GM12878 (cell line): ENCODE data around the gene ZNF10. TPM values are rescaled to one million over a fixed set of nuclear protein-coding genes. Genes with fewer than 3 reads are reported as not detected.

Experiments
- ATAC-seq: fragments of 200-7000 bp; cut with Tn5 transposase; 3 replicates; pipeline ENCODE4 v1.9.1; 2020; ENCODE audit warnings: mild to moderate bottlenecking, moderate library complexity
- BruUV-seq: library from RNA; stranded (reverse); fragments of 400-500 nt; replicated peaks from 2 replicates; lab custom pipeline; 2021; lab: Mats Ljungman, UMichigan
- CTCF ChIA-PET: fragments of 300-600 bp; sonication (Branson Sonifier 250); formaldehyde crosslinking; extraction: SDS; loops from one replicate; lab custom pipeline; 2021; ENCODE audit warnings: inconsistent platforms; lab: Yijun Ruan, JAX
- POLR2A ChIA-PET: fragments of 350-600 bp; formaldehyde crosslinking; extraction: SDS; loops from one replicate; lab custom pipeline; 2021; ENCODE audit warnings: inconsistent platforms; lab: Charles Lee
- RAD21 ChIA-PET: fragments of 300-600 bp; sonication (Branson Sonifier 250); formaldehyde crosslinking; loops from one replicate; lab custom pipeline; 2023; ENCODE audit warnings: antibody characterized with exemption; ENCODE audit not compliant: unreplicated experiment; lab: Charles Lee
- SMC1A ChIA-PET: fragments of 300-600 bp; sonication (Branson Sonifier 250); formaldehyde crosslinking; loops from one replicate; lab custom pipeline; 2023; ENCODE audit not compliant: unreplicated experiment, uncharacterized antibody; lab: Charles Lee
- DNase-seq: peaks from one replicate; pipeline ENCODE4 v3.0.0-alpha.2; 2011; ENCODE audit warnings: low read depth, low spot score
- FAIRE-seq: peaks from 3 replicates; lab custom pipeline; 2011; peaks lifted over from hg19 to GRCh38; lab: Jason Lieb, UNC
- H2AFZ ChIP-seq: 2 replicates; pipeline ENCODE4 v1.6.0; 2011; ENCODE audit warnings: low read depth, low read length, control low read depth; ENCODE audit not compliant: control insufficient read depth
- H3K27ac ChIP-seq: 2 replicates; pipeline ENCODE4 v1.5.1; 2011; ENCODE audit warnings: control low read depth; ENCODE audit not compliant: control insufficient read depth, insufficient read depth
- H3K27me3 ChIP-seq, 2 experiments: replicated peaks in 1 of 2; 2 replicates each; pipeline versions ENCODE4 v1.6.0 to v1.6.1; 2011; ENCODE audit warnings: low read length in 1 of 2; ENCODE audit not compliant: control insufficient read depth in 2 of 2, insufficient read depth in 2 of 2
- H3K36me3 ChIP-seq, 2 experiments: 2 replicates each; pipeline ENCODE4 v1.5.1; 2011; ENCODE audit warnings: low read length in 1 of 2; ENCODE audit not compliant: control insufficient read depth in 2 of 2, insufficient read depth in 2 of 2
- H3K4me1 ChIP-seq: 2 replicates; pipeline ENCODE4 v1.6.1; 2011; ENCODE audit warnings: mild to moderate bottlenecking, low read length, moderate library complexity, mixed read lengths; ENCODE audit not compliant: control insufficient read depth, insufficient read depth
- H3K4me2 ChIP-seq: 2 replicates; pipeline ENCODE4 v1.6.0; 2011; ENCODE audit warnings: control low read depth; ENCODE audit not compliant: control insufficient read depth, insufficient read depth
- H3K4me3 ChIP-seq: fragments of 200-600 bp; sonication (generic); 2 replicates; pipeline ENCODE4 v1.5.1; 2016
- H3K79me2 ChIP-seq: 2 replicates; pipeline ENCODE4 v1.6.0; 2011; ENCODE audit warnings: low read length; ENCODE audit not compliant: control insufficient read depth, insufficient read depth
- H3K9ac ChIP-seq: 2 replicates; pipeline ENCODE4 v1.8.0; 2011; ENCODE audit warnings: low read length, control low read depth, mixed read lengths; ENCODE audit not compliant: control insufficient read depth, insufficient read depth
- H3K9me3 ChIP-seq: replicated peaks from 3 replicates; pipeline ENCODE4 v1.5.1; 2011; ENCODE audit warnings: mild to moderate bottlenecking, low read length; ENCODE audit not compliant: control insufficient read depth, insufficient read depth
- H4K20me1 ChIP-seq: 2 replicates; pipeline ENCODE4 v1.6.0; 2011; ENCODE audit not compliant: control insufficient read depth, insufficient read depth
- ESRRA ChIP-seq: IDR thresholded peaks from 2 replicates; pipeline ENCODE4 v1.6.1; 2012; ENCODE audit warnings: mild to moderate bottlenecking, low read length, improper control_type of control experiment
- GATAD2B ChIP-seq: fragments of 450-650 bp; conservative IDR thresholded peaks from 2 replicates; pipeline ENCODE4 v1.6.1; 2017; ENCODE audit warnings: low read depth, mild to moderate bottlenecking, moderate library complexity
- MEF2A ChIP-seq: IDR thresholded peaks from 2 replicates; pipeline ENCODE4 v1.6.1; 2011; ENCODE audit warnings: low read depth, mild to moderate bottlenecking, low read length, moderate library complexity; ENCODE audit not compliant: insufficient read depth
- NR2F1 ChIP-seq: fragments of 450-650 bp; conservative IDR thresholded peaks from 2 replicates; pipeline ENCODE4 v1.6.1; 2017; ENCODE audit warnings: mild to moderate bottlenecking
- SRF ChIP-seq, 2 experiments: IDR thresholded peaks; 2 replicates each; pipeline ENCODE4 v1.6.1; 2011; ENCODE audit warnings: low read depth in 2 of 2, low read length in 2 of 2, mild to moderate bottlenecking in 1 of 2, moderate library complexity in 1 of 2
- SUZ12 ChIP-seq: fragments of 200-600 bp; sonication (generic); IDR thresholded peaks from one replicate; pipeline ENCODE4 v1.6.1; 2018; ENCODE audit warnings: antibody characterized with exemption, mild to moderate bottlenecking; ENCODE audit not compliant: unreplicated experiment
- ZNF207 ChIP-seq: fragments of 450-650 bp; IDR thresholded peaks from 2 replicates; pipeline ENCODE4 v1.6.1; 2014; ENCODE audit warnings: antibody characterized with exemption, mild to moderate bottlenecking, borderline replicate concordance
- ZZZ3 ChIP-seq: IDR thresholded peaks from 2 replicates; pipeline ENCODE4 v1.6.1; 2011; ENCODE audit warnings: low read depth; ENCODE audit not compliant: control insufficient read depth, insufficient read length
- WGBS: methylation state at CpG from one replicate; pipeline ENCODE4 v1.1.6; 2016; ENCODE audit warnings: low lambda C conversion rate; ENCODE audit not compliant: insufficient replicate concordance, insufficient coverage; ENCODE audit errors: missing lambda C conversion rate; 5-methylcytosine and 5-hydroxymethylcytosine counted together
- in situ Hi-C: fragments of 300-500 bp; cut with MboI; formaldehyde crosslinking; loops from 9 replicates; pipeline ENCODE4 v1.14.3; 2018; ENCODE audit warnings: mixed read lengths
- intact Hi-C: fragments of 100-400 bp; cut with micrococcal nuclease; formaldehyde crosslinking; loops from one replicate; pipeline ENCODE4 v1.14.2; 2022; ENCODE audit not compliant: unreplicated experiment
- polyA plus RNA-seq, 11 experiments: library from polyadenylated mRNA; depleted of rRNA in 4 of 11; unstranded in 6 of 11; stranded (reverse) in 5 of 11; fragments of >200 nt; fragmentation: Nextera tagmentation in 4 of 11; fragmentation: Illumina TruSeq in 1 of 11; extraction: Ambion mirVana in 4 of 11; extraction: Trizol in 1 of 11; gene quantifications; 1 replicate in 1 of 11; 2 replicates in 10 of 11; pipeline versions ENCODE4 v1.2.1 to v1.2.3, GENCODE V29; 2011 to 2016; ENCODE audit warnings: inconsistent platforms in 2 of 11, missing spikeins in 2 of 11, low read depth in 1 of 11
- total RNA-seq, 4 experiments: library from RNA; depleted of rRNA in 3 of 4; stranded (reverse); fragments of >200 nt in 3 of 4; fragmentation: Illumina TruSeq in 1 of 4; extraction: Trizol in 1 of 4; gene quantifications; 2 replicates each; pipeline versions ENCODE4 v1.2.1 to v1.2.3, GENCODE V29; 2013 to 2021
- TF ChIP-seq, protein P1 (sequence below): IDR thresholded peaks from 2 replicates; pipeline ENCODE4 v1.6.1; 2012; ENCODE audit warnings: improper control_type of control experiment, low read depth, low read length; ENCODE audit not compliant: insufficient replicate concordance
- TF ChIP-seq, protein P2 (sequence below): fragments of 450-650 bp; IDR thresholded peaks from 2 replicates; pipeline ENCODE4 v1.6.1; 2018; ENCODE audit warnings: mild to moderate bottlenecking, low read depth, moderate library complexity; ENCODE audit not compliant: partially characterized antibody
- TF ChIP-seq, protein P3 (sequence below): fragments of 450-650 bp; IDR thresholded peaks from 2 replicates; pipeline ENCODE4 v1.6.1; 2017; ENCODE audit warnings: mild to moderate bottlenecking, low read depth, inconsistent platforms; ENCODE audit not compliant: poor library complexity, severe bottlenecking

ZNF10 gene
- total and polyA plus RNA-seq, 10 of the 15 experiments (the other 5 are each of a cell fraction or from before 2014, with no cell fraction given): 1.7 to 4.2 (median 2.9) TPM

DNA sequence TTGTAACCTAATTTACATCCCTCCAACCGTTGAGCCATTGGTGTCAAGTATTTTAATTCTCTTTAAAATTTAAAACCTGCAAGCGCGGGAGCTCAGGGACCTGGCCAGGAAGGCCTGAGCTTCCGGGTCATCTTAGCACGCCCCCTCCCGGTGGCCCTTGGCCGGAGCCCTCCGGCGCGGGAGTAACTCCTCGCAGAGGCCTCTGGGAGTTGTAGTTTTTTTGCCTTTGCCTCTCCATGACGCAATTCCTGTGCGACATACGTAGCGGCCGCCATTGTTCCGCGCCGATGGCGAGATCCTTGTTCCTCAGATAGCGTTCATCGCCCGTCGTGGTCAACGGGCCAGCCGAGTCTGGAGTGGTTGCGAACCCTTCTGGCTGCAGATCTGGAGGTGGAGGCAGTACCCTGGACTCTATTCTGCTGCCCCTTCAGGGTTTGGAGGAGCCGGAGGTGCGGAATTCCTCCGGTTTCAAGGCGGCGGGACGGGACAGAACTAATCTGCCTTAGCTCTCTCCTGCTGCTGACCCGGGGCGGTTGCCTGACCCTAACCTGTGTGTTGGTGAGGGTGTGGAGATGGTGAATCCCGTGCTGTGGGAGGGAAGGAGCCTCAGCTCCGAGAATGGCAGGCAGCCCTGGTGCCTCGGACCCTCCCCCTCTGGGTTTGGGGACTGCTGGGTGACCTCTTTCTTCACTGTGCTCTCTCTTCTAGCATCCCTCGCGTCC lies 51.0 kb downstream of the ZNF10 start, which contains the start of gene ZNF268:
ZNF268 (plus strand) TSS at position 258 of the 722 bp plus-strand sequence. CDS start 503 bp downstream, outside the sequence.
- ATAC-seq (peak; percentile 98), DNase-seq (peak; percentile 61), FAIRE-seq (peak; percentile 56)
- RAD21 ChIA-PET: interaction anchor here (1.3 to 2.3 kb wide), 2 partner anchors 101 to 195 kb away, joined by 4 to 7 read pairs; partner anchors contain the start of genes ZNF140 and ZNF26
- SMC1A ChIA-PET: interaction anchor here (1.4 to 2.1 kb wide), 3 partner anchors 101 to 195 kb away, joined by 3 to 12 read pairs (median 6); partner anchors contain the start of genes ZNF140 and ZNF26
- in situ Hi-C loops: no loop called here
- intact Hi-C loops: loop anchor here (1.0 kb wide), 2 partner anchors 101 to 144 kb away; partner anchors contain the start of genes ZNF140 and ZNF84
- H3K4me1 ChIP-seq: no peaks in the 10 kb centered on the region
- peak within 1 kb of the TSS; percentile 88 for H3K4me3 ChIP-seq
- peaks cover 5% of the 10 kb centered on the region for H3K79me2 ChIP-seq
- POLR2A ChIA-PET: interaction anchor here (0.8 to 2.0 kb wide), 3 partner anchors 100 to 225 kb away, joined by 4 to 9 read pairs (median 6); partner anchors contain the start of genes ZNF140, ZNF26 and ZNF605
- H4K20me1 ChIP-seq: no peaks in the 10 kb centered on the region
- 5% methylated on average over 38 of the region's 40 CpGs for WGBS
- peaks cover 2 to 11% of the 10 kb centered on the region in 2 experiments; a peak in 2 of 4 replicates for H3K36me3 ChIP-seq
- H3K4me2 ChIP-seq: peak within 1 kb of the TSS; percentile 64
- CTCF ChIA-PET: interaction anchor here (0.6 to 1.7 kb wide), 10 partner anchors 10 to 423 kb away, joined by 3 to 12 read pairs (median 3); partner anchors contain the start of genes ZNF140 and ZNF26
- peak within 1 kb of the TSS; percentile 97 for H2AFZ ChIP-seq
- no peaks in the 10 kb centered on the region for H3K27me3 ChIP-seq
- peaks cover 16% of the 10 kb centered on the region for H3K9me3 ChIP-seq
- peak within 1 kb of the TSS; percentile 86 for H3K9ac ChIP-seq
- peak within 1 kb of the TSS; percentile 80 for H3K27ac ChIP-seq
- TSS peak; percentile 73 for BruUV-seq
- TF ChIP-seq NR2F1 (peak; percentile 86), ZNF207 (peak; percentile 46; the same call in 1 of the 2 replicates), SRF (IDR thresholded peaks at IDR 0.05; ENCODE audit: low read depth in 2 of 2, low read length in 2 of 2) (peak; percentile 40 to 89; a peak in 3 of 4 replicates), GATAD2B (no peak), ZZZ3 (no peak), SUZ12 (no peak), MEF2A (0 out of 2 replicates have a peak, but pooled peaks have one; percentile 29), ESRRA (0 out of 2 replicates have a peak, but pooled peaks have one; percentile 64)
- TF ChIP-seq, protein P1, sequence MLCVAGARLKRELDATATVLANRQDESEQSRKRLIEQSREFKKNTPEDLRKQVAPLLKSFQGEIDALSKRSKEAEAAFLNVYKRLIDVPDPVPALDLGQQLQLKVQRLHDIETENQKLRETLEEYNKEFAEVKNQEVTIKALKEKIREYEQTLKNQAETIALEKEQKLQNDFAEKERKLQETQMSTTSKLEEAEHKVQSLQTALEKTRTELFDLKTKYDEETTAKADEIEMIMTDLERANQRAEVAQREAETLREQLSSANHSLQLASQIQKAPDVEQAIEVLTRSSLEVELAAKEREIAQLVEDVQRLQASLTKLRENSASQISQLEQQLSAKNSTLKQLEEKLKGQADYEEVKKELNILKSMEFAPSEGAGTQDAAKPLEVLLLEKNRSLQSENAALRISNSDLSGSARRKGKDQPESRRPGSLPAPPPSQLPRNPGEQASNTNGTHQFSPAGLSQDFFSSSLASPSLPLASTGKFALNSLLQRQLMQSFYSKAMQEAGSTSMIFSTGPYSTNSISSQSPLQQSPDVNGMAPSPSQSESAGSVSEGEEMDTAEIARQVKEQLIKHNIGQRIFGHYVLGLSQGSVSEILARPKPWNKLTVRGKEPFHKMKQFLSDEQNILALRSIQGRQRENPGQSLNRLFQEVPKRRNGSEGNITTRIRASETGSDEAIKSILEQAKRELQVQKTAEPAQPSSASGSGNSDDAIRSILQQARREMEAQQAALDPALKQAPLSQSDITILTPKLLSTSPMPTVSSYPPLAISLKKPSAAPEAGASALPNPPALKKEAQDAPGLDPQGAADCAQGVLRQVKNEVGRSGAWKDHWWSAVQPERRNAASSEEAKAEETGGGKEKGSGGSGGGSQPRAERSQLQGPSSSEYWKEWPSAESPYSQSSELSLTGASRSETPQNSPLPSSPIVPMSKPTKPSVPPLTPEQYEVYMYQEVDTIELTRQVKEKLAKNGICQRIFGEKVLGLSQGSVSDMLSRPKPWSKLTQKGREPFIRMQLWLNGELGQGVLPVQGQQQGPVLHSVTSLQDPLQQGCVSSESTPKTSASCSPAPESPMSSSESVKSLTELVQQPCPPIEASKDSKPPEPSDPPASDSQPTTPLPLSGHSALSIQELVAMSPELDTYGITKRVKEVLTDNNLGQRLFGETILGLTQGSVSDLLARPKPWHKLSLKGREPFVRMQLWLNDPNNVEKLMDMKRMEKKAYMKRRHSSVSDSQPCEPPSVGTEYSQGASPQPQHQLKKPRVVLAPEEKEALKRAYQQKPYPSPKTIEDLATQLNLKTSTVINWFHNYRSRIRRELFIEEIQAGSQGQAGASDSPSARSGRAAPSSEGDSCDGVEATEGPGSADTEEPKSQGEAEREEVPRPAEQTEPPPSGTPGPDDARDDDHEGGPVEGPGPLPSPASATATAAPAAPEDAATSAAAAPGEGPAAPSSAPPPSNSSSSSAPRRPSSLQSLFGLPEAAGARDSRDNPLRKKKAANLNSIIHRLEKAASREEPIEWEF: no peak
- TF ChIP-seq, protein P2, sequence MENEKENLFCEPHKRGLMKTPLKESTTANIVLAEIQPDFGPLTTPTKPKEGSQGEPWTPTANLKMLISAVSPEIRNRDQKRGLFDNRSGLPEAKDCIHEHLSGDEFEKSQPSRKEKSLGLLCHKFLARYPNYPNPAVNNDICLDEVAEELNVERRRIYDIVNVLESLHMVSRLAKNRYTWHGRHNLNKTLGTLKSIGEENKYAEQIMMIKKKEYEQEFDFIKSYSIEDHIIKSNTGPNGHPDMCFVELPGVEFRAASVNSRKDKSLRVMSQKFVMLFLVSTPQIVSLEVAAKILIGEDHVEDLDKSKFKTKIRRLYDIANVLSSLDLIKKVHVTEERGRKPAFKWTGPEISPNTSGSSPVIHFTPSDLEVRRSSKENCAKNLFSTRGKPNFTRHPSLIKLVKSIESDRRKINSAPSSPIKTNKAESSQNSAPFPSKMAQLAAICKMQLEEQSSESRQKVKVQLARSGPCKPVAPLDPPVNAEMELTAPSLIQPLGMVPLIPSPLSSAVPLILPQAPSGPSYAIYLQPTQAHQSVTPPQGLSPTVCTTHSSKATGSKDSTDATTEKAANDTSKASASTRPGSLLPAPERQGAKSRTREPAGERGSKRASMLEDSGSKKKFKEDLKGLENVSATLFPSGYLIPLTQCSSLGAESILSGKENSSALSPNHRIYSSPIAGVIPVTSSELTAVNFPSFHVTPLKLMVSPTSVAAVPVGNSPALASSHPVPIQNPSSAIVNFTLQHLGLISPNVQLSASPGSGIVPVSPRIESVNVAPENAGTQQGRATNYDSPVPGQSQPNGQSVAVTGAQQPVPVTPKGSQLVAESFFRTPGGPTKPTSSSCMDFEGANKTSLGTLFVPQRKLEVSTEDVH: peak; percentile 91
- TF ChIP-seq, protein P3, sequence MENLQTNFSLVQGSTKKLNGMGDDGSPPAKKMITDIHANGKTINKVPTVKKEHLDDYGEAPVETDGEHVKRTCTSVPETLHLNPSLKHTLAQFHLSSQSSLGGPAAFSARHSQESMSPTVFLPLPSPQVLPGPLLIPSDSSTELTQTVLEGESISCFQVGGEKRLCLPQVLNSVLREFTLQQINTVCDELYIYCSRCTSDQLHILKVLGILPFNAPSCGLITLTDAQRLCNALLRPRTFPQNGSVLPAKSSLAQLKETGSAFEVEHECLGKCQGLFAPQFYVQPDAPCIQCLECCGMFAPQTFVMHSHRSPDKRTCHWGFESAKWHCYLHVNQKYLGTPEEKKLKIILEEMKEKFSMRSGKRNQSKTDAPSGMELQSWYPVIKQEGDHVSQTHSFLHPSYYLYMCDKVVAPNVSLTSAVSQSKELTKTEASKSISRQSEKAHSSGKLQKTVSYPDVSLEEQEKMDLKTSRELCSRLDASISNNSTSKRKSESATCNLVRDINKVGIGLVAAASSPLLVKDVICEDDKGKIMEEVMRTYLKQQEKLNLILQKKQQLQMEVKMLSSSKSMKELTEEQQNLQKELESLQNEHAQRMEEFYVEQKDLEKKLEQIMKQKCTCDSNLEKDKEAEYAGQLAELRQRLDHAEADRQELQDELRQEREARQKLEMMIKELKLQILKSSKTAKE: no peak
